CD14-positive monocyte (primary cell): Measurements from ENCODE around the gene DHFR2. TPM values are rescaled to one million over a fixed set of nuclear protein-coding genes. Genes with fewer than 3 reads are reported as not detected.
A peak's percentile ranks its signal among the peaks of the same experiment; 100 is the strongest.

Source experiments
- DNase-seq, 3 donors: peaks; one replicate each; pipeline ENCODE4 v3.0.0-alpha.2; 2011 to 2022
- H2AFZ ChIP-seq: 2 replicates; pipeline ENCODE4 v1.6.0; 2012; ENCODE audit warnings: mild to moderate bottlenecking, low read depth, low read length, inconsistent platforms; ENCODE audit not compliant: insufficient read depth, poor library complexity, severe bottlenecking
- H3K27ac ChIP-seq, 2 donors: 1 replicate in 1 of 2; 2 replicates in 1 of 2; pipeline ENCODE4 v1.5.1; 2012 to 2013; ENCODE audit warnings: low read length in 2 of 2, control low read depth in 1 of 2, inconsistent platforms in 1 of 2, low read depth in 1 of 2, mild to moderate bottlenecking in 1 of 2
- H3K27me3 ChIP-seq, 2 donors: one replicate each; pipeline versions ENCODE4 v1.6.0 to v1.6.1; 2011 to 2013; ENCODE audit warnings: low read length in 2 of 2; ENCODE audit not compliant: control insufficient read depth in 2 of 2, insufficient read depth in 2 of 2
- H3K36me3 ChIP-seq, 2 donors: replicated peaks in 1 of 2; 1 replicate in 1 of 2; 2 replicates in 1 of 2; pipeline versions ENCODE4 v1.5.1 to v1.6.1; 2012 to 2013; ENCODE audit warnings: low read length in 2 of 2, control low read depth in 1 of 2, inconsistent platforms in 1 of 2, mild to moderate bottlenecking in 1 of 2; ENCODE audit not compliant: insufficient read depth in 2 of 2, control insufficient read depth in 1 of 2
- H3K4me1 ChIP-seq, 2 donors: 1 replicate in 1 of 2; 2 replicates in 1 of 2; pipeline versions ENCODE4 v1.5.1 to v1.6.1; 2012 to 2013; ENCODE audit warnings: low read length in 2 of 2, control low read depth in 1 of 2, inconsistent platforms in 1 of 2, mild to moderate bottlenecking in 1 of 2, moderate library complexity in 1 of 2; ENCODE audit not compliant: insufficient read depth in 2 of 2, control insufficient read depth in 1 of 2
- H3K4me2 ChIP-seq: replicated peaks from 2 replicates; pipeline ENCODE3; 2012; ENCODE audit warnings: low read length, moderate library complexity, mild to moderate bottlenecking; ENCODE audit not compliant: poor library complexity, severe bottlenecking; ENCODE audit errors: extremely low read depth
- H3K4me3 ChIP-seq, 3 experiments: fragments of 200-600 bp in 1 of 3; sonication (generic) in 1 of 3; replicated peaks in 1 of 3; 1 replicate in 2 of 3; 2 replicates in 1 of 3; pipeline ENCODE4 v1.5.1; 2011 to 2013; ENCODE audit warnings: low read length in 3 of 3, mild to moderate bottlenecking in 3 of 3, control low read depth in 2 of 3, low read depth in 2 of 3, inconsistent platforms in 1 of 3, moderate library complexity in 1 of 3
- H3K79me2 ChIP-seq: 2 replicates; pipeline ENCODE4 v1.6.0; 2012; ENCODE audit warnings: mild to moderate bottlenecking, control low read depth, inconsistent platforms, low read length, moderate library complexity; ENCODE audit not compliant: insufficient read depth
- H3K9ac ChIP-seq: 2 replicates; pipeline ENCODE4 v1.6.0; 2017; ENCODE audit warnings: low read length, mild to moderate bottlenecking; ENCODE audit not compliant: insufficient read depth, poor library complexity, severe bottlenecking
- H3K9me3 ChIP-seq, 2 donors: replicated peaks in 1 of 2; 1 replicate in 1 of 2; 2 replicates in 1 of 2; pipeline versions ENCODE4 v1.5.1 to v1.6.1; 2012 to 2013; ENCODE audit warnings: low read length in 2 of 2, control low read depth in 1 of 2; ENCODE audit not compliant: control insufficient read depth in 1 of 2, insufficient read depth in 1 of 2
- H4K20me1 ChIP-seq: 2 replicates; pipeline ENCODE4 v1.6.0; 2012; ENCODE audit warnings: mild to moderate bottlenecking, low read length, control low read depth, moderate library complexity; ENCODE audit not compliant: insufficient read depth
- H3K27ac Mint-ChIP-seq, 7 donors: one replicate each; pipeline ENCODE4 v1.8.0; 2020; ENCODE audit warnings: mild to moderate bottlenecking in 7 of 7, mixed read lengths in 7 of 7, moderate library complexity in 6 of 7, inconsistent platforms in 2 of 7
- H3K27me3 Mint-ChIP-seq, 3 donors: one replicate each; pipeline ENCODE4 v1.8.0; 2021 to 2022; ENCODE audit warnings: low read depth in 3 of 3, mild to moderate bottlenecking in 3 of 3, mixed read lengths in 3 of 3, moderate library complexity in 3 of 3, inconsistent platforms in 1 of 3
- H3K36me3 Mint-ChIP-seq, 2 donors: one replicate each; pipeline ENCODE4 v1.8.0; 2020; ENCODE audit warnings: mixed read lengths in 2 of 2, inconsistent platforms in 1 of 2, mild to moderate bottlenecking in 1 of 2
- H3K4me1 Mint-ChIP-seq: one replicate; pipeline ENCODE4 v1.8.0; 2020; ENCODE audit warnings: mild to moderate bottlenecking, mixed read lengths
- H3K4me3 Mint-ChIP-seq, 2 donors: one replicate each; pipeline ENCODE4 v1.8.0; 2020; ENCODE audit warnings: mild to moderate bottlenecking in 2 of 2, mixed read lengths in 2 of 2, moderate library complexity in 1 of 2
- H3K9me3 Mint-ChIP-seq, 7 donors: one replicate each; pipeline ENCODE4 v1.8.0; 2020 to 2022; ENCODE audit warnings: mixed read lengths in 7 of 7, mild to moderate bottlenecking in 6 of 7, moderate library complexity in 6 of 7, inconsistent platforms in 2 of 7
- CTCF ChIP-seq: fragments of 200-600 bp; IDR thresholded peaks from one replicate; pipeline ENCODE4 v1.8.0; 2022; ENCODE audit warnings: antibody characterized with exemption, mild to moderate bottlenecking
- WGBS: methylation state at CpG from one replicate; pipeline ENCODE4 v1.1.5; 2013; ENCODE audit warnings: missing lambda C conversion rate; ENCODE audit not compliant: insufficient coverage; 5-methylcytosine and 5-hydroxymethylcytosine counted together
- intact Hi-C, 2 donors: fragments of 100-400 bp; cut with micrococcal nuclease; formaldehyde crosslinking; loops; one replicate each; pipeline versions ENCODE4 v1.15.0 to v1.15.1; 2023
- polyA plus RNA-seq, 3 donors: library from polyadenylated mRNA; depleted of rRNA in 1 of 3; unstranded in 2 of 3; stranded (reverse) in 1 of 3; fragments of 300-500 nt in 2 of 3; fragments of >200 nt in 1 of 3; fragmentation: Illumina TruSeq in 2 of 3; gene quantifications; 1 replicate in 2 of 3; 2 replicates in 1 of 3; pipeline ENCODE4 v1.2.3, GENCODE V29; 2012 to 2021

DHFR2 gene
- polyA plus RNA-seq, 3 donors = 0.35 to 2.8 (median 1.2) TPM

DNA sequence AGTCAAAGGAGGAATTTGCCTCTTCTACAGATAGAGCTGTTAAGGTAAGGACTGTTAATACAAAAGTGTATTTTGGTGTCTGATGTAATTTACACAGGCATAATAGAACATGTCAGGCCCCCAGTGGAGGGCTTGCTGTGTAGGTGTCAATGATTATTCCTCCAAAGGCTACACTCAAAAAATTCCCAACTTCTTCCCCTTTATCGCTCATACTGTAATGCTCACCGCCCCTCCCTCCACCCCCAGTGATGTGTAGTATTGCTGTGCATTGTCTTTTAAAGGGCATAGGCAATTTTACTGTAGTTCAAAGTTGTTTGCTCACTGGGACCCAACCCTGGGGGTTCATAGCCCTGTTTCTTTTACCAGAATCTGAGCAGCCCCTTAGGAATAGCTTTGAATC is 32.4 kb upstream of the DHFR2 start:
- H3K4me2 ChIP-seq = no peak overlapping the region
- no peak overlapping the region for H3K4me3 ChIP-seq
- H3K4me1 Mint-ChIP-seq = peaks cover 32% of the 10 kb centered on the region
- no peaks in the 10 kb centered on the region for H3K9me3 ChIP-seq
- H3K27ac ChIP-seq = no peak overlapping the region
- H3K36me3 Mint-ChIP-seq = peaks cover 50 to 60% of the 10 kb centered on the region in 2 donors
- no peaks in the 10 kb centered on the region for H3K27me3 Mint-ChIP-seq
- H3K36me3 ChIP-seq = peaks cover 39 to 64% of the 10 kb centered on the region in 2 donors
- no peaks in the 10 kb centered on the region for H3K79me2 ChIP-seq
- no peak for DNase-seq
- no CpG with 5 or more reads among the region's 2 CpGs for WGBS
- H3K27ac Mint-ChIP-seq = peak overlapping the region in 1 of 7 donors; percentile 61
- H3K27me3 ChIP-seq = no peaks in the 10 kb centered on the region
- TF ChIP-seq CTCF = no peak
- H4K20me1 ChIP-seq = peaks cover 7% of the 10 kb centered on the region
- H3K4me3 Mint-ChIP-seq = no peak overlapping the region
- H3K4me1 ChIP-seq = peaks cover 25% of the 10 kb centered on the region in 2 donors
- H3K9me3 Mint-ChIP-seq = no peaks in the 10 kb centered on the region
- H2AFZ ChIP-seq = no peak overlapping the region
- intact Hi-C loops = no loop called here
- H3K9ac ChIP-seq = no peak overlapping the region

GRCh38 chr3:94093151-94093550 is 30.4 kb upstream of the DHFR2 start:
- Mint-ChIP-seq H3K36me3 (peaks cover 53 to 64% of the 10 kb centered on the region in 2 donors), H3K27ac (peak overlapping the region in 2 of 7 donors; percentile 6 to 58), H3K27me3 (no peaks in the 10 kb centered on the region), H3K9me3 (no peaks in the 10 kb centered on the region), H3K4me3 (no peak overlapping the region), H3K4me1 (peaks cover 21% of the 10 kb centered on the region)
- DNase-seq = no peak
- Histone ChIP-seq H3K4me1 (peaks cover 15 to 18% of the 10 kb centered on the region in 2 donors), H3K9me3 (no peaks in the 10 kb centered on the region), H3K79me2 (no peaks in the 10 kb centered on the region), H3K36me3 (peaks cover 33 to 73% of the 10 kb centered on the region in 2 donors), H2AFZ (no peak overlapping the region), H3K27ac (no peak overlapping the region), H3K27me3 (no peaks in the 10 kb centered on the region), H3K4me2 (no peak overlapping the region), H4K20me1 (peaks cover 7% of the 10 kb centered on the region), H3K4me3 (no peak overlapping the region), H3K9ac (no peak overlapping the region)
- TF ChIP-seq CTCF = no peak
- no CpG with 5 or more reads among the region's 1 CpG for WGBS
- intact Hi-C loops = no loop called here
